ENCODE results near the gene C11orf24. TPM values are rescaled to one million over a fixed set of nuclear protein-coding genes. Genes with fewer than 3 reads are reported as not detected.

C11orf24 gene
- total and polyA plus RNA-seq, 11 donors: 17.6 to 60.5 (median 33.6) TPM

GRCh38 chr11:68231621-68232020, 40.2 kb downstream of the C11orf24 start:
- intact Hi-C loops (cut with DNase I): no loop called here
- H3K36me3 ChIP-seq: no peaks in the 10 kb centered on the region
- H3K4me3 ChIP-seq: no peak overlapping the region
- H3K27ac ChIP-seq: no peak overlapping the region
- no peak for ATAC-seq
- peaks cover 0 to 22% (median 2%) of the 10 kb centered on the region in 12 donors for H3K9me3 ChIP-seq
- WGBS, 4 donors: 75 to 86% (median 84%) methylated on average over 7 of the region's 7 CpGs
- DNase-seq: no peak
- H3K27me3 ChIP-seq: no peaks in the 10 kb centered on the region
- TF ChIP-seq POLR2A (IDR thresholded peaks at IDR 0.05) (no peak), CTCF (IDR thresholded peaks at IDR 0.05) (no peak)
- H3K4me1 ChIP-seq: no peaks in the 10 kb centered on the region

- Histone ChIP-seq H3K4me3 (no peak overlapping the region), H3K36me3 (no peaks in the 10 kb centered on the region), H3K4me1 (no peaks in the 10 kb centered on the region), H3K9me3 (peaks cover 0 to 22% (median 2%) of the 10 kb centered on the region in 12 donors), H3K27me3 (no peaks in the 10 kb centered on the region), H3K27ac (no peak overlapping the region)
- intact Hi-C loops (cut with DNase I): no loop called here
- ATAC-seq (no peak), DNase-seq (no peak)
- WGBS, 4 donors: 73 to 97% (median 77%) methylated on average over 1 of the region's 1 CpG
- TF ChIP-seq POLR2A (IDR thresholded peaks at IDR 0.05): no peak
- TF ChIP-seq CTCF (IDR thresholded peaks at IDR 0.05): no peak
These were observed 42.2 kb downstream of the C11orf24 start for GRCh38 chr11:68229601-68230000.

GRCh38 chr11:68226421-68226820, 45.4 kb downstream of the C11orf24 start:
- Histone ChIP-seq H3K9me3 (peaks cover 0 to 14% (median 2%) of the 10 kb centered on the region in 12 donors), H3K27me3 (no peaks in the 10 kb centered on the region), H3K36me3 (no peaks in the 10 kb centered on the region), H3K4me1 (no peaks in the 10 kb centered on the region), H3K27ac (no peak overlapping the region), H3K4me3 (no peak overlapping the region)
- ATAC-seq (no peak), DNase-seq (no peak)
- intact Hi-C loops (cut with DNase I): no loop called here
- WGBS, 4 donors: 89 to 95% (median 91%) methylated on average over 9 of the region's 9 CpGs
- no peak for TF ChIP-seq CTCF (IDR thresholded peaks at IDR 0.05)
- TF ChIP-seq POLR2A (IDR thresholded peaks at IDR 0.05): no peak

- no peak overlapping the region for H3K27ac ChIP-seq
- H3K9me3 ChIP-seq: peaks cover 0 to 8% (median 0%) of the 10 kb centered on the region in 12 donors
- intact Hi-C loops (cut with DNase I): no loop called here
- ATAC-seq (no peak), DNase-seq (no peak)
- WGBS, 4 donors: 82 to 92% (median 91%) methylated on average over 6 to 11 of the region's 11 CpGs
- no peak overlapping the region for H3K4me3 ChIP-seq
- no peaks in the 10 kb centered on the region for H3K27me3 ChIP-seq
- H3K36me3 ChIP-seq: no peaks in the 10 kb centered on the region
- H3K4me1 ChIP-seq: peaks cover 0 to 2% (median 0%) of the 10 kb centered on the region in 12 donors
- TF ChIP-seq CTCF (IDR thresholded peaks at IDR 0.05) (no peak), POLR2A (IDR thresholded peaks at IDR 0.05) (no peak)
These were observed 47.2 kb downstream of the C11orf24 start for GRCh38 chr11:68224606-68225005.

All from heart left ventricle (tissue), 16 donors.